Endothelial cell of umbilical vein (primary cell): ENCODE results near the gene NLRP4.

Experiments used
- CTCF ChIP-seq, 2 donors: IDR thresholded peaks; 1 replicate in 1 of 2; 2 replicates in 1 of 2; pipeline ENCODE4 v1.5.1; 2011; ENCODE audit warnings: low read length in 2 of 2, mild to moderate bottlenecking in 2 of 2, moderate library complexity in 2 of 2, control low read depth in 1 of 2, inconsistent platforms in 1 of 2, low read depth in 1 of 2; ENCODE audit not compliant: insufficient read depth in 1 of 2; ENCODE audit errors: extremely low read depth in 1 of 2
- FOS ChIP-seq: IDR thresholded peaks from 2 replicates; pipeline ENCODE4 v1.6.1; 2011; ENCODE audit warnings: mild to moderate bottlenecking, low read length, moderate library complexity, borderline replicate concordance; ENCODE audit not compliant: insufficient read depth
- POLR2A ChIP-seq: IDR thresholded peaks from 2 replicates; pipeline ENCODE4 v1.6.1; 2012; ENCODE audit warnings: low read depth, mild to moderate bottlenecking, control low read depth, low read length

DNA sequence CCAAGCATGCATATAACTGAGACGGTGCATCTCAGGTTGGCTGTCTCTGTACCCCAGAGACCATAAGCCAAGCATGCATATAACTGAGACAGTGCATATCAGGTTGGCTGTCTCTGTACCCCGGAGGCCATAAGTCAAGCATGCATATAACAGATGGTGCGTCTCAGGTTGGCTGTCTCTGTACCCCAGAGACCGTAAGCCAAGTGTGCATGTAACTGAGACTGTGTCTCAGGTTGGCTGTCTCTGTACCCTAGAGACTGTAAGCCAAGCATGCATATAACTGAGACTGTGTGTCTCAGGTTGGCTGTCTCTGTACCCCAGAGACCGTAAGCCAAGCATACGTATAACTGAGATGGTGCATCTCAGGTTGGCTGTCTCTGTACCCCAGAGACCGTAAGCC, 30.8 kb downstream of the NLRP4 start:
- no peak for TF ChIP-seq CTCF (IDR thresholded peaks at IDR 0.05; ENCODE audit: extremely low read depth in 1 of 2, insufficient read depth in 1 of 2, low read depth in 1 of 2, low read length in 2 of 2)
- TF ChIP-seq POLR2A: no peak
- no peak for TF ChIP-seq FOS
